ENCODE measurements around the gene CITED2. TPM values are rescaled to one million over a fixed set of nuclear protein-coding genes. Genes with fewer than 3 reads are reported as not detected.

The CITED2 gene
- total and polyA plus RNA-seq, 2 experiments from 2014 or later: 26.6 to 76.9 TPM

DNA sequence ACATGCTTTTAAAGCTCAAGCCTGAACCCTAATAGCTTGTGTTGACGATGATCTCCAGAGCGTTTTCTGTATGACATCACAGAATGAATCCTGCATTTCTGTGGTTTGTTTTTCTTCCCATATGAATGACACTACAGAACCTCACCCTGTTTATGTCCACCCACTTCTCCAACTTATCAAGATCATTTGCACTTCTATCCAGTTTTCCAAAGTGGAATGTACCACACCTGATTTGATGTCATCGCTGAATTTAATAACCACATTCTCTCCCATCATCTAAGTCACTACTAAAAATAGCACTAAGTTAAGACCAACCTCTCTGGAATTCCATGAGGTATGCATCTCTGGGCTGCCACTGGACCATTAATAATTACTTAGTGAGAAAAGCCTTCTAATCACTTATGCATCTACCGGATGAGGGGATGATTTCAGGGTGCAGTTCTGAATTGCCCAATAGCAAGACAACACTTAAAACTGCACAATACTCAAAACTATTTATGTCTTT, 33.3 kb upstream of the CITED2 start (continued):
- TF ChIP-seq, protein P1, sequence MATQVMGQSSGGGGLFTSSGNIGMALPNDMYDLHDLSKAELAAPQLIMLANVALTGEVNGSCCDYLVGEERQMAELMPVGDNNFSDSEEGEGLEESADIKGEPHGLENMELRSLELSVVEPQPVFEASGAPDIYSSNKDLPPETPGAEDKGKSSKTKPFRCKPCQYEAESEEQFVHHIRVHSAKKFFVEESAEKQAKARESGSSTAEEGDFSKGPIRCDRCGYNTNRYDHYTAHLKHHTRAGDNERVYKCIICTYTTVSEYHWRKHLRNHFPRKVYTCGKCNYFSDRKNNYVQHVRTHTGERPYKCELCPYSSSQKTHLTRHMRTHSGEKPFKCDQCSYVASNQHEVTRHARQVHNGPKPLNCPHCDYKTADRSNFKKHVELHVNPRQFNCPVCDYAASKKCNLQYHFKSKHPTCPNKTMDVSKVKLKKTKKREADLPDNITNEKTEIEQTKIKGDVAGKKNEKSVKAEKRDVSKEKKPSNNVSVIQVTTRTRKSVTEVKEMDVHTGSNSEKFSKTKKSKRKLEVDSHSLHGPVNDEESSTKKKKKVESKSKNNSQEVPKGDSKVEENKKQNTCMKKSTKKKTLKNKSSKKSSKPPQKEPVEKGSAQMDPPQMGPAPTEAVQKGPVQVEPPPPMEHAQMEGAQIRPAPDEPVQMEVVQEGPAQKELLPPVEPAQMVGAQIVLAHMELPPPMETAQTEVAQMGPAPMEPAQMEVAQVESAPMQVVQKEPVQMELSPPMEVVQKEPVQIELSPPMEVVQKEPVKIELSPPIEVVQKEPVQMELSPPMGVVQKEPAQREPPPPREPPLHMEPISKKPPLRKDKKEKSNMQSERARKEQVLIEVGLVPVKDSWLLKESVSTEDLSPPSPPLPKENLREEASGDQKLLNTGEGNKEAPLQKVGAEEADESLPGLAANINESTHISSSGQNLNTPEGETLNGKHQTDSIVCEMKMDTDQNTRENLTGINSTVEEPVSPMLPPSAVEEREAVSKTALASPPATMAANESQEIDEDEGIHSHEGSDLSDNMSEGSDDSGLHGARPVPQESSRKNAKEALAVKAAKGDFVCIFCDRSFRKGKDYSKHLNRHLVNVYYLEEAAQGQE (IDR thresholded peaks at IDR 0.05; ENCODE audit: unreplicated experiment): no peak
- no peak for TF ChIP-seq ETS1 (IDR thresholded peaks at IDR 0.05)
- TF ChIP-seq JUNB (IDR thresholded peaks at IDR 0.05; ENCODE audit: unreplicated experiment): no peak
- TF ChIP-seq CTCF (conservative IDR thresholded peaks at IDR 0.05; ENCODE audit: low read depth in 2 of 2): no peak
- TF ChIP-seq ZNF114 (CRISPR knock-in tag; IDR thresholded peaks at IDR 0.05): no peak
- no peak for TF ChIP-seq EZH2 (IDR thresholded peaks at IDR 0.05; ENCODE audit: low read depth, unreplicated experiment)

DNA sequence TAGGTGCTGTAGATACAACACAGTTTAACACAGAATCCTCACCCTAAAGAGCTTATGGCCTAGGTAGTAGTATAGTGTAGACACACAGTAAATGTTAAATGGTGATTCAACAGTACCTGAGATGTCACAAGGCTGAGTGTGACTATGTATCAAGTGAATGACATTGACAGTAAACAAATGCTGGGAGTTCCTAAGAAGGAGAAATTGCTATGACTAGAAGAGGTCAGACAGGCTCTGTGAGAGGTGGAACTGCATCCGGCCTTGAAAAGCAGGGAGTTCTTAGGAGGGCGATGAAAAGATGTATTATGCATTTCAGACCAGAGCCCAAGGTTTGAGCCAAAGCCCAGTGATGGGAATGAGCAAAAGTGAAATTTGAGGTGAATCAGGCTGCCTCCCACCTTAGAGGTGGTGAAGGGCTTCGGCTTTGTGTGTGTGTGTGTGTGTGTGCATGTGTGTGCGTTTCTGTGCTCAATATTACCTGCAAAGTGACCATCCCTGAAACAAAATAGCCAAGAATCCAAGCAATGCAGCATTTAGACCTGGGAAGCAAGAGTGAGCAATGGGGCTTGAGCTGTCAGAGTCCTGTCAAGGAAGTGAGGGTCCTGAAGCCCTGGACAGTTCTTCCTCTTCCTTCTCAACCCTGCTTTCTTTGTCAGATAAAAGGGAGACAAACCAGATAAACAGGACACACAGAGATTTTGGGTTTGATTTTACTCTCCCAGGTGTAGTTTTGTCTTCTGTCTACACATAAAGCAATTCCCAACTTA, 32.3 kb upstream of the CITED2 start:
- H3K36me3 ChIP-seq (ENCODE audit: insufficient read depth): no peaks in the 10 kb centered on the region
- no peak overlapping the region for H3K27ac Mint-ChIP-seq
- TF ChIP-seq ZNF114 (CRISPR knock-in tag; IDR thresholded peaks at IDR 0.05) (no peak), POLR2AphosphoS5 (IDR thresholded peaks at IDR 0.05; ENCODE audit: low read depth) (no peak), NANOG (IDR thresholded peaks at IDR 0.05; ENCODE audit: borderline replicate concordance) (no peak), STAT1 (IDR thresholded peaks at IDR 0.05; ENCODE audit: unreplicated experiment) (no peak), EZH2phosphoT487 (IDR thresholded peaks at IDR 0.05; ENCODE audit: unreplicated experiment) (no peak), JUNB (IDR thresholded peaks at IDR 0.05; ENCODE audit: unreplicated experiment) (no peak), CTCF (conservative IDR thresholded peaks at IDR 0.05; ENCODE audit: low read depth in 2 of 2) (no peak), EZH2 (IDR thresholded peaks at IDR 0.05; ENCODE audit: low read depth, unreplicated experiment) (no peak)
- TF ChIP-seq, protein P1 (IDR thresholded peaks at IDR 0.05; ENCODE audit: unreplicated experiment): no peak

More for the DNA sequence above, 32.3 kb upstream of the CITED2 start:
- H3K9me2 ChIP-seq (ENCODE audit: insufficient read depth): no peaks in the 10 kb centered on the region
- DNase-seq (ENCODE audit: low spot score): no peak
- no peaks in the 10 kb centered on the region for H3F3A ChIP-seq (replicated peaks; ENCODE audit: low read depth)
- no peaks in the 10 kb centered on the region for H3K27me3 ChIP-seq (ENCODE audit: insufficient read depth)
- no peak overlapping the region for H3K27ac ChIP-seq (ENCODE audit: low read depth)
- H3K4me2 ChIP-seq: no peak overlapping the region
- H4K20me1 ChIP-seq (replicated peaks; ENCODE audit: insufficient read depth): no peaks in the 10 kb centered on the region
- H2AFZ ChIP-seq: no peak overlapping the region
- H3K4me3 ChIP-seq: no peak overlapping the region
- no peaks in the 10 kb centered on the region; the same call in 1 of the 2 replicates for H3K4me1 ChIP-seq (ENCODE audit: insufficient read depth)
- no peak overlapping the region for H3K4me3 Mint-ChIP-seq
- no peak for ATAC-seq
- H3K27me3 Mint-ChIP-seq (ENCODE audit: insufficient read depth, low read depth, poor library complexity): no peaks in the 10 kb centered on the region
- H3K4me1 Mint-ChIP-seq: no peaks in the 10 kb centered on the region; the same call in 2 of the 3 replicates
- H3K79me2 ChIP-seq (replicated peaks; ENCODE audit: insufficient read depth): no peaks in the 10 kb centered on the region
- H3K36me3 Mint-ChIP-seq (ENCODE audit: low read depth): no peaks in the 10 kb centered on the region
- H3K9me3 Mint-ChIP-seq: no peaks in the 10 kb centered on the region
